ENCODE data around the gene LRRC23.
A peak's percentile ranks its signal among the peaks of the same experiment; 100 is the strongest.

LRRC23 gene

GRCh38 chr12:6958609-6959057, 54.0 kb downstream of the LRRC23 start:
- ChIA-PET POLR2A (interaction anchor here (0.8 to 11.3 kb wide), 6 partner anchors 8 to 91 kb away, joined by 3 to 147 read pairs (median 4); partner anchors contain the start of genes C12orf57, PTPN6, RNU7-1 and SPSB2), CTCF (interaction anchor here (0.8 to 13.5 kb wide), 12 partner anchors 8 to 192 kb away, joined by 3 to 530 read pairs (median 4); partner anchors contain the start of genes C12orf57, PTPN6 and RNU7-1)
- no peak for DNase-seq (ENCODE audit: extremely low spot score)
- no peak for TF ChIP-seq CTCF (IDR thresholded peaks at IDR 0.05; ENCODE audit: control extremely low read depth, extremely low read depth, low read depth, missing control alignments)

DNA sequence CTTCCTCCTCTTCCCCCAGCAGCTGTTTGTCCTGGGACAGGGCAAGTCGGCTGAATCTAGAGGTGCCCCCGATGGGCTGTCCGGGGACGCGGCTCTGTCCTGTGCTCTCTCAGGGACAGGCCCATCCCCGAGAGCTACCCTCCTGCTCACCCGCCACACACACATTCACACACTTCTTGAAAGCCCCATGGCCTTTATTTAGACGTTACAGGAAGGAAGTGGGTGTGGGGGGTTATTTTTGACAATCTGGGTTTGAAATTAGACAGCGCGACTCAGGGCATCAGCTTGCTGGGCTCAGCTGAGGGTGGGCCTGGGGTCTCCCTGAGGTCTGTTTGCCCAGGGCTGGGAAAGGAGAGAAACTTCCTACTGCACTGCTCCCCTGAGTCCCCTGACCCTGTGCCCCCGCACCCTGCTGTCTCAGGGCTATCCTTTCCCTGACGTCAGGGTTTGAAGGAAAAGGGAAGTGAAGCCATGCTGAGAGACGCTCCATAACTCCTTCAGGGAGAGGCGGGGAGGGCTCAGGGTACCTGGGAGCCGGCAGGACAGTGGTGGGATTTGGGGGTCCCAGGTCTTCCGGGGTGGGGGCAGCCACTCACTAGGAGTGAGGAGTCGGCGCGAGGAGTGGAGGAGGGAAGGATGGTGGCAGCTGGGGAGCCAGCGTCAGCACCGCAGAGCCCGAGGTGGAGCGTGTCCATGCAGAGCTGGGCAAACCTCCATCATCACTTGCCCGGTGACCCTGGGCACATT, 54.6 kb downstream of the LRRC23 start:
- TF ChIP-seq CTCF (IDR thresholded peaks at IDR 0.05; ENCODE audit: control extremely low read depth, extremely low read depth, low read depth, missing control alignments), result no peak
- CTCF ChIA-PET, result interaction anchor here (0.9 to 13.5 kb wide), 11 partner anchors 9 to 193 kb away, joined by 3 to 530 read pairs (median 4); partner anchors contain the start of genes C12orf57, PTPN6 and RNU7-1
- peak; percentile 78 for DNase-seq (ENCODE audit: extremely low spot score)
- POLR2A ChIA-PET, result interaction anchor here (0.8 to 11.3 kb wide), 4 partner anchors 8 to 86 kb away, joined by 3 to 147 read pairs (median 4); partner anchors contain the start of genes C12orf57, PTPN6, RNU7-1 and SPSB2

- DNase-seq (ENCODE audit: extremely low spot score), result no peak
- POLR2A ChIA-PET, result interaction anchor here (0.6 to 11.3 kb wide), 6 partner anchors 9 to 968 kb away, joined by 3 to 147 read pairs (median 6); partner anchors contain the start of genes C12orf57, PTPN6 and RNU7-1
- TF ChIP-seq CTCF (IDR thresholded peaks at IDR 0.05; ENCODE audit: control extremely low read depth, extremely low read depth, low read depth, missing control alignments), result no peak
- CTCF ChIA-PET, result interaction anchor here (1.0 to 13.5 kb wide), 9 partner anchors 10 to 153 kb away, joined by 3 to 530 read pairs (median 5); partner anchors contain the start of genes C12orf57, EMG1, PHB2 and PTPN6
Observed at GRCh38 chr12:6959805-6960592, 55.4 kb downstream of the LRRC23 start.

DNA sequence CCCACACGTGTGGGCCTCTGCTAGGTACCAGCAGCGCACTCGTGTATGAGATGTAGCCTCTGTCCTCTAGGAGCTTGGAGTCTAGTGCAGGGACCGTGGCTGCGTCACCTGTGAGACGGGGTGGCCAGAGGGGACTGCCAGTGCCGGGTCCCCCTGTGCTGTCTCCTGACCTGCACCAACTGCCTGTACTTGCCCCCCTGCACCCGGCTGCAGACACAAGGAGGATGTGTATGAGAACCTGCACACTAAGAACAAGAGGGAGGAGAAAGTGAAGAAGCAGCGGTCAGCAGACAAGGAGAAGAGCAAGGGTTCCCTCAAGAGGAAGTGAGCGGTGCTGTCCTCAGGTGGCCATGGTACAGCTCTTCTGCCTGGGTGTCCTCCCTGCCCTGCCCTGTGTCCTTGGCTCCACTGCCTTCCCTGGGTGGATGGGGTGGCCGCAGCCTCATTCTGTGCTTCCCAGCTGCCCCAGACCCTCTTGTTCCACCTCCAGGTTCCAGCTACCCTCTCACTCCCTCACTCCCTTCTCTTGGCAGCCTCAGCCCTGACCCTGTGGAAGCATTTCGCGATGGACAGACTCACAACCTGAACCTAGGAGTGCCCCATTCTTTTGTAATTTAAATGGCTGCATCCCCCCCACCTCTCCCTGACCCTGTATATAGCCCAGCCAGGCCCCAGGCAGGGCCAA, 56.1 kb downstream of the LRRC23 start:
- ChIA-PET CTCF (interaction anchor here (1.0 to 13.5 kb wide), 10 partner anchors 9 to 147 kb away, joined by 3 to 530 read pairs (median 4); partner anchors contain the start of genes C12orf57, EMG1, LRRC23 and PHB2), POLR2A (interaction anchor here (0.6 to 11.3 kb wide), 6 partner anchors 9 to 967 kb away, joined by 3 to 147 read pairs (median 4); partner anchors contain the start of genes C12orf57, PTPN6 and RNU7-1)
- peak; percentile 57 for DNase-seq (ENCODE audit: extremely low spot score)
- TF ChIP-seq CTCF (IDR thresholded peaks at IDR 0.05; ENCODE audit: control extremely low read depth, extremely low read depth, low read depth, missing control alignments), result peak; percentile 59

DNA sequence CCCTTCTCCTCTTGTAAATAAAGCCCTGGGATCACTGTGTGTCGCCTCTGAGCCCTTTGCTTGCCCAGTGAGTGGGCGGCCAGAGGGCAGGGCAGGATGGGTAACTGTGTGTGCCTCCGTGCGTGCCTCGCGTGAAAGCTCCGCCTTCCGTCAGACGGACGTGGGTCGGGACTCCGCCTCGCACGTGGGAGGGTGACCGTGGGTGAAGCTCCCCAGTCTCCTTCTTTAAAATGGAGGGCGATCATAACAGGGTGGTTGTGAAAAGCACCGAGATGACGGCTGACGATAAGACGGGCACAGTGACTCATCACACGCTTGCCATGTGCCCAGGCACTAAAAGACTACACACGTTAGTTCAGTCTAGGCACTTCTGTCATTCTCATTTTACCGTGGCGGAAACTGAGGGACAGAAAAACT, 56.7 kb downstream of the LRRC23 start:
- no peak for TF ChIP-seq CTCF (IDR thresholded peaks at IDR 0.05; ENCODE audit: control extremely low read depth, extremely low read depth, low read depth, missing control alignments)
- ChIA-PET POLR2A (interaction anchor here (0.6 to 11.3 kb wide), 5 partner anchors 10 to 88 kb away, joined by 3 to 147 read pairs (median 6); partner anchors contain the start of genes C12orf57, PTPN6 and RNU7-1), CTCF (interaction anchor here (1.0 to 13.5 kb wide), 11 partner anchors 8 to 147 kb away, joined by 3 to 530 read pairs (median 5); partner anchors contain the start of genes C12orf57, EMG1, LRRC23 and PHB2)
- peak; percentile 57 for DNase-seq (ENCODE audit: extremely low spot score)
